ENCODE data around the gene SMURF2. TPM values are rescaled to one million over a fixed set of nuclear protein-coding genes. Genes with fewer than 3 reads are reported as not detected.
A peak's percentile ranks its signal among the peaks of the same experiment; 100 is the strongest.

The SMURF2 gene
- polyA plus RNA-seq, 1 of the 3 experiments (the other 2 are of a cell fraction) = 36.6 TPM

GRCh38 chr17:64647817-64648216, 14.3 kb downstream of the SMURF2 start:
- no peaks in the 10 kb centered on the region for H3K9me2 ChIP-seq
- no peak overlapping the region for H2AFZ ChIP-seq (ENCODE audit: low read depth)
- H4K20me1 ChIP-seq (ENCODE audit: insufficient read depth) = peaks cover 97% of the 10 kb centered on the region
- TF ChIP-seq NFIC (IDR thresholded peaks at IDR 0.05; ENCODE audit: borderline replicate concordance) (no peak), GATA2 (CRISPR knock-in tag; IDR thresholded peaks at IDR 0.05) (no peak), YY1 (IDR thresholded peaks at IDR 0.05; ENCODE audit: low read depth) (no peak), NRF1 (IDR thresholded peaks at IDR 0.05; ENCODE audit: low read depth, low read length) (no peak), MEF2A (IDR thresholded peaks at IDR 0.05; ENCODE audit: borderline replicate concordance, low read depth) (no peak), FOXJ3 (CRISPR knock-in tag; IDR thresholded peaks at IDR 0.05) (no peak), TCF12 (IDR thresholded peaks at IDR 0.05) (no peak), USF2 (IDR thresholded peaks at IDR 0.05; ENCODE audit: borderline replicate concordance, low read depth, low read length) (no peak), FOSL2 (IDR thresholded peaks at IDR 0.05; ENCODE audit: borderline replicate concordance, low read depth) (no peak), RFX5 (IDR thresholded peaks at IDR 0.05; ENCODE audit: low read length) (no peak), USF1 (IDR thresholded peaks at IDR 0.05; ENCODE audit: borderline replicate concordance, low read depth) (no peak), ELF1 (IDR thresholded peaks at IDR 0.05) (no peak), SMC3 (IDR thresholded peaks at IDR 0.05; ENCODE audit: low read depth, low read length) (no peak), PBX3 (IDR thresholded peaks at IDR 0.05) (no peak)
- H3F3A ChIP-seq (replicated peaks; ENCODE audit: insufficient read depth) = peaks cover 63% of the 10 kb centered on the region
- no peak for DNase-seq
- no peaks in the 10 kb centered on the region for H3K9me3 ChIP-seq
- H3K4me1 ChIP-seq (ENCODE audit: control insufficient read depth in 1 of 2, insufficient read depth in 2 of 2, low read depth in 1 of 2, low read length in 1 of 2) = peaks cover 3 to 14% of the 10 kb centered on the region in 2 experiments; a peak in 3 of 4 replicates
- H3K27ac ChIP-seq (ENCODE audit: low read depth in 2 of 2, low read length in 1 of 2) = peak overlapping the region in 1 of 2 experiments; percentile 37; a peak in 1 of 4 replicates
- H3K27me3 ChIP-seq (ENCODE audit: insufficient read depth) = no peaks in the 10 kb centered on the region
- ChIA-PET POLR2A (no interaction called here), CTCF (interaction anchor here (1.7 to 3.1 kb wide), 8 partner anchors 10 to 228 kb away, joined by 3 to 17 read pairs (median 7); partner anchors contain the start of genes POLG2 and SMURF2)
- H3K9ac ChIP-seq = no peak overlapping the region
- H3K4me2 ChIP-seq = no peak overlapping the region
- H3K4me3 ChIP-seq (ENCODE audit: low read depth in 2 of 2, low read length in 1 of 2) = no peak overlapping the region
- peaks cover 100% of the 10 kb centered on the region for H3K79me2 ChIP-seq (ENCODE audit: insufficient read depth)
- peaks cover 0 to 67% of the 10 kb centered on the region in 2 experiments for H3K36me3 ChIP-seq (replicated peaks in 1 of 2; ENCODE audit: control insufficient read depth in 1 of 2, insufficient read depth in 2 of 2, low read length in 1 of 2)
- WGBS (ENCODE audit: low lambda C conversion rate) = 91% methylated on average over 1 of the region's 1 CpG

GRCh38 chr17:64639516-64639915, 22.6 kb downstream of the SMURF2 start:
- Histone ChIP-seq H3K36me3 (replicated peaks in 1 of 2; ENCODE audit: control insufficient read depth in 1 of 2, insufficient read depth in 2 of 2, low read length in 1 of 2) (peaks cover 0 to 64% of the 10 kb centered on the region in 2 experiments), H3K4me3 (ENCODE audit: low read depth in 2 of 2, low read length in 1 of 2) (no peak overlapping the region), H3K9ac (no peak overlapping the region), H3K4me2 (no peak overlapping the region), H3K9me3 (no peaks in the 10 kb centered on the region), H3K27me3 (ENCODE audit: insufficient read depth) (no peaks in the 10 kb centered on the region), H3K9me2 (no peaks in the 10 kb centered on the region), H4K20me1 (ENCODE audit: insufficient read depth) (peaks cover 98% of the 10 kb centered on the region), H3K79me2 (ENCODE audit: insufficient read depth) (peaks cover 98% of the 10 kb centered on the region), H3K27ac (ENCODE audit: low read depth in 2 of 2, low read length in 1 of 2) (peak overlapping the region in 1 of 2 experiments; percentile 67; a peak in 1 of 4 replicates), H2AFZ (ENCODE audit: low read depth) (no peak overlapping the region), H3F3A (replicated peaks; ENCODE audit: insufficient read depth) (peaks cover 97% of the 10 kb centered on the region), H3K4me1 (ENCODE audit: control insufficient read depth in 1 of 2, insufficient read depth in 2 of 2, low read depth in 1 of 2, low read length in 1 of 2) (peaks cover 4 to 15% of the 10 kb centered on the region in 2 experiments; a peak in 2 of 4 replicates)
- POLR2A ChIA-PET = no interaction called here
- no peak for TF ChIP-seq NRF1 (IDR thresholded peaks at IDR 0.05; ENCODE audit: low read depth, low read length)
- no peak for TF ChIP-seq RFX5 (IDR thresholded peaks at IDR 0.05; ENCODE audit: low read length)
- no peak for TF ChIP-seq MAX (IDR thresholded peaks at IDR 0.05; ENCODE audit: low read depth)
- no peak for TF ChIP-seq USF2 (IDR thresholded peaks at IDR 0.05; ENCODE audit: borderline replicate concordance, low read depth, low read length)
- no peak for TF ChIP-seq FOXJ3 (CRISPR knock-in tag; IDR thresholded peaks at IDR 0.05)
- no peak for TF ChIP-seq FOSL2 (IDR thresholded peaks at IDR 0.05; ENCODE audit: borderline replicate concordance, low read depth)
- TF ChIP-seq TCF12 (IDR thresholded peaks at IDR 0.05) = no peak
- no peak for TF ChIP-seq GATA2 (CRISPR knock-in tag; IDR thresholded peaks at IDR 0.05)
- TF ChIP-seq POLR2AphosphoS5 (IDR thresholded peaks at IDR 0.05; ENCODE audit: low read depth, low read length) = no peak
- no peak for TF ChIP-seq MXI1 (IDR thresholded peaks at IDR 0.05; ENCODE audit: low read depth, low read length)
- no peak for TF ChIP-seq NFIC (IDR thresholded peaks at IDR 0.05; ENCODE audit: borderline replicate concordance)
- no peak for TF ChIP-seq RXRA (IDR thresholded peaks at IDR 0.05; ENCODE audit: borderline replicate concordance, low read depth)
- TF ChIP-seq YY1 (IDR thresholded peaks at IDR 0.05; ENCODE audit: low read depth) = no peak
- TF ChIP-seq ELF1 (IDR thresholded peaks at IDR 0.05) = no peak
- no peak for DNase-seq
- WGBS (ENCODE audit: low lambda C conversion rate) = 96% methylated on average over 4 of the region's 4 CpGs
- CTCF ChIA-PET = interaction anchor here (0.8 to 1.7 kb wide), 4 partner anchors 10 to 333 kb away, joined by 3 to 9 read pairs (median 3); no protein-coding TSS in a partner anchor
